22Rv1 (cell line): ENCODE results near the gene MBP.

ENCODE experiments used
- H3K27ac ChIP-seq: fragments of 450-650 bp; 2 replicates; pipeline ENCODE4 v1.5.1; 2017
- ZFX ChIP-seq: fragments of 450-650 bp; IDR thresholded peaks from 2 replicates; pipeline ENCODE4 v1.6.1; 2017; ENCODE audit warnings: antibody characterized with exemption, borderline replicate concordance
- TF ChIP-seq, protein P1 (sequence below): fragments of 450-650 bp; IDR thresholded peaks from 2 replicates; pipeline ENCODE4 v1.5.1; 2017; ENCODE audit warnings: mild to moderate bottlenecking

MBP gene

DNA sequence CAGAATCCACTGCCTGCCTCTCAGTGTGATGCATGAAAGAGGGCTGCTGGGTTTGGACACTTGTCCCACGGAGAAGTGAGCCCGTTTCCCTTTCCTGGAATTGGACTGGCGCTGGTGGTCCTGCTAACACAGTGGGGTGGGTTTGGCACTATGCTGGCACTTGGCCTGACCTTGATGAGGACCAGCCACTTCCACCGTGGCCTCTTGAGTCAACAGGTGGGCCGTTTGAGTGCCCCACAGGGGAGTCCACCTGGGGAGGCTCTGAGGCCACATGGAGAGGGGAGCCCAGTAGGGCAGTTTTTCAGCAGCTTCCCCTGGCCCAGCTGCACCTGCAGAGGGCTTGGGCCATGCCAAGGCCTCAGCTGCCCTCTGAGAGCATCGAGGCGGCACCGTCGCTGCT is 56.5 kb downstream of the MBP start:
- no peak overlapping the region for H3K27ac ChIP-seq
- no peak for TF ChIP-seq ZFX
- TF ChIP-seq, protein P1, sequence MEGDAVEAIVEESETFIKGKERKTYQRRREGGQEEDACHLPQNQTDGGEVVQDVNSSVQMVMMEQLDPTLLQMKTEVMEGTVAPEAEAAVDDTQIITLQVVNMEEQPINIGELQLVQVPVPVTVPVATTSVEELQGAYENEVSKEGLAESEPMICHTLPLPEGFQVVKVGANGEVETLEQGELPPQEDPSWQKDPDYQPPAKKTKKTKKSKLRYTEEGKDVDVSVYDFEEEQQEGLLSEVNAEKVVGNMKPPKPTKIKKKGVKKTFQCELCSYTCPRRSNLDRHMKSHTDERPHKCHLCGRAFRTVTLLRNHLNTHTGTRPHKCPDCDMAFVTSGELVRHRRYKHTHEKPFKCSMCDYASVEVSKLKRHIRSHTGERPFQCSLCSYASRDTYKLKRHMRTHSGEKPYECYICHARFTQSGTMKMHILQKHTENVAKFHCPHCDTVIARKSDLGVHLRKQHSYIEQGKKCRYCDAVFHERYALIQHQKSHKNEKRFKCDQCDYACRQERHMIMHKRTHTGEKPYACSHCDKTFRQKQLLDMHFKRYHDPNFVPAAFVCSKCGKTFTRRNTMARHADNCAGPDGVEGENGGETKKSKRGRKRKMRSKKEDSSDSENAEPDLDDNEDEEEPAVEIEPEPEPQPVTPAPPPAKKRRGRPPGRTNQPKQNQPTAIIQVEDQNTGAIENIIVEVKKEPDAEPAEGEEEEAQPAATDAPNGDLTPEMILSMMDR, result no peak

DNA sequence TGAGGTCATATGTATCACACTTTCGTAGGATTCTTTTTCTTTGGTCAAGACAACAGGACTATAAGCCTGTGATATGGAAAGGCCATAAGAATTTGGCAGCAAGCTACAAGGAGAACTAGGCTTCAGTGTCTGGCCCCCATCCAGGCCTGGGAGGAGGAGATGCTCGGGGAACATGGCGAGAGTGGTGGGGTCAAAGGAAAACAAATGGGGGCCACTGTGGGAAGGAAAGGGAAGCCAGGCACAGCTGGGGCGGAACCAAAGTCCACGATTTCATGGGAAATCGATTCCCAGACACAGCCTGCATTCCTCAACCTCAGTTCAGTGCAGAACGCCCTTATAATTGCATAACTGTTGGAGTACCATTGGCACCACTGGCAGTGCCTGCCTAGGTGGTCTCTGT is 58.2 kb downstream of the MBP start:
- no peak overlapping the region for H3K27ac ChIP-seq

DNA sequence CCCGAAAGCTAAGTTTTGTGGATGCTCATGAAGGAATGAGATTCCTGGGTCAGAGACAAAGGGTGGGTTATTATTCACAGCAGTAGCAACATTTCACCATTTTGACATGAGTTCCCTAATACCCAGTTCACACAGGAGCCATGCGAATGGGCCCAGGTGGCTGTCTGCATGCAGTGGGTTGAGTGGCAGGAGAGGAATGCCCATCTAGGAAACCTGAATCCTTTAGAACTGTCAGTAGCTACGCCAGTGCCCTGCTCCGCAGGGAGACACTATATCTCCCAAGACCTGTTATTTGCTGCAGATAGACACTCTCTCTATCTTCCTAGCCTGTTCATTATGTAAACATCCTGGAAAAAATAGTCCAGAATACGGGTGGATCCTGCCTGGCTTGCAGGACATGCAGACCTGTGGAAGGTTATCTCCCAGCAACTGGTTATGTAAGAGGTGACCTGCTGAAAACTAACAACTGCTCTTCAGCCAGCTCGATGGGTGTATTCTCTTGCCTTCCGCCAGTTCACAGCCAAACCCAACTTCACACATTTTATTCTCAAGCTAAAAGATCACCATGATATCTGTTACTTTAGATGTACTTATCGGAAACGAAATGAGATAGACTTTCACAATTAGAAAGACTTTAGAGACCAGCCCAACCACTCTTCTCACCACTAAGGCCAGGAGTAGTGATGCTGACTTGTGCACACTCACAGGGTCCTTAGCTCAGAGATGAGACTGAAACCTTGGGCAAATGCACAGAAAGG is 59.1 kb downstream of the MBP start:
- H3K27ac ChIP-seq, result no peak overlapping the region
- no peak for TF ChIP-seq ZFX
- TF ChIP-seq, protein P1, result no peak

More for the DNA sequence above, 58.2 kb downstream of the MBP start:
- TF ChIP-seq, protein P1, result no peak
- TF ChIP-seq ZFX, result no peak

DNA sequence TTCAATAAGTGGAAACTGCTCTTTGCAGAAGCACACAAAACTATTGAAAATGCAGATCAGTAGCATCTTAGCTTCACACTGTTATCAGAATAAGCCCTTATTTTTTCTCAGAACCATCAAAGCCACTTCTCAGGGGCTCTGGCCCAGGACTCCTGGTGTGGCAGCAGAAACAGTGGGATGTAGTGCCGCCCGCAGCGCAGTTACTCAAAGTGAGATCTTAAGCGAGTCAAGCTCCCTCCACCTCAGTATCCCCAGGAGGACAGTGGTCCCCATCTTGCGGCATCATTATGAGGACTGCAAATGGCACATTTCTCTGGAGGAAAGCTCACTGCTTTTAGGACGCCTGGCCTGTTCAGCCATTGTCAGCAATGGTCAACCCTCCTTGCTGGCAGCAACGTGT is 60.0 kb downstream of the MBP start:
- TF ChIP-seq ZFX, result no peak
- TF ChIP-seq, protein P1, result no peak
- no peak overlapping the region for H3K27ac ChIP-seq

DNA sequence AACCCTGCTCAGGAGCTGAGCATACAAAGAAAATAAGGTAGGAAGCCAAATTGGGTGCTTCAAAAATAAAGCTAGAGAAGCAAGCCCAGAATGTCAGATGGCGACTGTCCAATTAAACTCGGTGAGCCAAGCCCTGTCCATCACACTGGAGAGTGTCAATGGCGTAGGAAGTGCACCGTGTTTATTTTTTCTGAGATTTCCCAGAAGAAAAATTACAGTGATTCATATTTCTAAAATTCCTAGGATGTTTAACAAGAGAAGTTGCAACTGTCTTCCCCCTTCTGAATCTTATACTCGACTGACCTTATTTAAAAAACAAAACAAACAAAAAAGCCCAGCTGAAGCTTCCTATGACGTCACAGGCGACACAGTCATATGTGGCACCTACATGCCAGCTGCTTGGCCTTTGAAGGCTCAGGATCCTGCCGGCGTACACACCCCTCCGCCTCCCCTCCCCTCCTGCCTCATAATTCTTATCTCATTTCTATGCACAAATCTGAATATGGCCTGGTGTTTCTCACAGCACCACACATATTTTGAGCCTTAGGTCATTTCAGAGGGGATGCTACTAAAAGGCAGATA is 60.8 kb downstream of the MBP start:
- TF ChIP-seq, protein P1, result no peak
- no peak for TF ChIP-seq ZFX
- no peak overlapping the region for H3K27ac ChIP-seq

DNA sequence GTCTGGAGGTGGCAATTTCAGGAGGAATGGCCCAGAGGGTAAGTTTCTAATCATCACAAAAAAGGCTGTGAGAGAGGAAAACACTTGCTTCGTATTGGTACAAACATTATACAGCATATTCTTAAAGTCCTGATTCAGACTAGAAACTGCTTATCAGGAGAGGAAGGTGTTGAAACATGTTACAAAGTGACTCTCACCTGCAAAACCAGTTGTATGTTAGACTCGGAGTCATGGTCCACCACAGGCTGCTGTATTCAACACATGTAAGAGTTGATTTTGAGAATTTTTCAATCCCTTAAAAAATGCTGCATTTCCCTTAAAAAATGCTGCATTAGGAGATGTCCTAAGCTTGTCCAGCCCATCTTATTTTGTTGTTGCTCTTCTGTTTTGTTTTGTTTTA is 61.5 kb downstream of the MBP start:
- no peak overlapping the region for H3K27ac ChIP-seq
- TF ChIP-seq, protein P1, result no peak
- no peak for TF ChIP-seq ZFX

DNA sequence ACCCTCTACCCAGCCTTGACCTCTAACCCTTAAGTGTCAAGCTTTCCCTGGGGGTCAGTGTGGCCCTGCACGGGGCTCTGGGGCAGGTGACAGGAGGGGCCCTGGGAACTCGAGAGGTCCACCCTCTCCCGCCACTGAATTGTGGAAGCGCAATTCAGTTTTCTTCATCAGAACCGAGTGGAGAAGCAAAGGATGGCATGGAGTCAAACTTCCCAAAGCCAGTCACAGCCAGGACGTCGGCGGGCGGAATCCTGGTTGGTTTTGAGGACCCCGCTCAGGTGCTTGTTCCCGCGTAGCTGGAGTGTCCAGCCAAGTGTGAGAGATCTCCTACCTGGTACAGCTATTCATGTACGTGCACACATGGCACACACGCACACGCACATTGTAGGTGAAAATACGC is 62.0 kb downstream of the MBP start:
- TF ChIP-seq ZFX, result no peak
- TF ChIP-seq, protein P1, result no peak
- H3K27ac ChIP-seq, result no peak overlapping the region
